ENCODE results near the gene AHSA1. TPM values are rescaled to one million over a fixed set of nuclear protein-coding genes. Genes with fewer than 3 reads are reported as not detected.
"Not testable (repeated sequence)": the region's sequence is repeated elsewhere in the genome, so short reads cannot be mapped to it uniquely, and the experiment has no call there.

AHSA1 gene
- 100 to 1,000 TPM; 111 to 132 (median 116) TPM for total RNA-seq

- peak; percentile 99 for DNase-seq (ENCODE audit: extremely low spot score)
- Histone ChIP-seq H3K9me3 (no peaks in the 10 kb centered on the region), H3K27me3 (no peaks in the 10 kb centered on the region), H3K4me3 (peak within 1 kb of the TSS; percentile 87 to 99 (median 90)), H3K36me3 (peaks cover 29 to 43% (median 41%) of the 10 kb centered on the region in 4 donors), H3K27ac (replicated peaks in 1 of 4) (peak within 1 kb of the TSS; percentile 91 to 99 (median 92)), H3K4me1 (peaks cover 25 to 59% (median 34%) of the 10 kb centered on the region in 4 donors)
- 0% methylated on average over 34 of the region's 50 CpGs for WGBS
- TF ChIP-seq EP300 (IDR thresholded peaks at IDR 0.05) (no peak), CTCF (IDR thresholded peaks at IDR 0.05) (peak in 1 of 3 experiments; percentile 5), POLR2AphosphoS5 (IDR thresholded peaks at IDR 0.05) (peak; percentile 78 to 83), POLR2A (IDR thresholded peaks at IDR 0.05; ENCODE audit: low read depth) (peak; percentile 52)
- intact Hi-C loops (cut with DNase I) = loop anchor here (2.0 to 5.0 kb wide), 6 partner anchors 80 to 265 kb away; partner anchors contain the start of genes ALKBH1, GSTZ1, POMT2 and SAMD15
Observed at GRCh38 chr14:77457522-77458248, at the start of gene AHSA1, which contains the start of gene VIPAS39. Gene AHSA1, plus strand, starts transcription at chr14:77458093. Its CDS starts 97 bp downstream, at chr14:77458190. Gene VIPAS39, minus strand, starts transcription at chr14:77457601. Its CDS starts 3,499 bp downstream, at chr14:77454102.

GRCh38 chr14:77409131-77409533, 48.8 kb upstream of the AHSA1 start:
- TF ChIP-seq POLR2A (IDR thresholded peaks at IDR 0.05; ENCODE audit: low read depth) (no peak), POLR2AphosphoS5 (IDR thresholded peaks at IDR 0.05) (no peak), EP300 (IDR thresholded peaks at IDR 0.05) (no peak), CTCF (IDR thresholded peaks at IDR 0.05) (no peak)
- Histone ChIP-seq H3K36me3 (no peaks in the 10 kb centered on the region), H3K27ac (replicated peaks in 1 of 4) (no peak overlapping the region), H3K9me3 (no peaks in the 10 kb centered on the region), H3K27me3 (no peaks in the 10 kb centered on the region), H3K4me3 (no peak overlapping the region), H3K4me1 (no peaks in the 10 kb centered on the region)
- DNase-seq (ENCODE audit: extremely low spot score) = no peak
- 40% methylated on average over 3 of the region's 3 CpGs for WGBS
- intact Hi-C loops (cut with DNase I) = no loop called here

- H3K9me3 ChIP-seq = peaks cover 0 to 26% (median 21%) of the 10 kb centered on the region in 4 donors
- H3K27me3 ChIP-seq; H3K4me1 ChIP-seq; intact Hi-C loops (cut with DNase I); DNase-seq (ENCODE audit: extremely low spot score); H3K36me3 ChIP-seq; H3K4me3 ChIP-seq; H3K27ac ChIP-seq (replicated peaks in 1 of 4): not testable (repeated sequence)
- 95% methylated on average over 10 of the region's 10 CpGs for WGBS
Observed at GRCh38 chr14:77415403-77416030, 42.4 kb upstream of the AHSA1 start.

- H3K36me3 ChIP-seq; H3K4me1 ChIP-seq; H3K4me3 ChIP-seq; DNase-seq (ENCODE audit: extremely low spot score); intact Hi-C loops (cut with DNase I); H3K27ac ChIP-seq (replicated peaks in 1 of 4); H3K27me3 ChIP-seq: not testable (repeated sequence)
- peaks cover 0 to 32% (median 21%) of the 10 kb centered on the region in 4 donors for H3K9me3 ChIP-seq
- WGBS = 96% methylated on average over 2 of the region's 3 CpGs
Observed at GRCh38 chr14:77416098-77416497, 41.8 kb upstream of the AHSA1 start.

GRCh38 chr14:77416836-77417235, 41.1 kb upstream of the AHSA1 start:
- intact Hi-C loops (cut with DNase I) = no loop called here
- no peak for DNase-seq (ENCODE audit: extremely low spot score)
- no peaks in the 10 kb centered on the region for H3K27me3 ChIP-seq
- TF ChIP-seq EP300 (IDR thresholded peaks at IDR 0.05) = no peak
- no peak for TF ChIP-seq CTCF (IDR thresholded peaks at IDR 0.05)
- TF ChIP-seq POLR2AphosphoS5 (IDR thresholded peaks at IDR 0.05) = no peak
- 90% methylated on average over 8 of the region's 8 CpGs for WGBS
- H3K9me3 ChIP-seq = peaks cover 0 to 33% (median 21%) of the 10 kb centered on the region in 4 donors
- peaks cover 0 to 4% (median 2%) of the 10 kb centered on the region in 4 donors for H3K36me3 ChIP-seq
- no peak overlapping the region for H3K27ac ChIP-seq (replicated peaks in 1 of 4)
- H3K4me3 ChIP-seq = no peak overlapping the region
- H3K4me1 ChIP-seq = no peaks in the 10 kb centered on the region

Measured in esophagus muscularis mucosa (tissue), 4 donors.